RWPE2 (cell line): Measurements from ENCODE around the gene CSAD.

Experiments
- ATAC-seq: fragments of 200-7000 bp; cut with Tn5 transposase; 3 replicates; pipeline ENCODE4 v1.9.1; 2021; ENCODE audit warnings: low read depth
- DNase-seq: peaks from one replicate; pipeline ENCODE4 v3.0.0-alpha.2; 2020; ENCODE audit warnings: low spot score
- H3K27ac ChIP-seq: fragments of 450-650 bp; 2 replicates; pipeline ENCODE4 v1.5.1; 2017; ENCODE audit warnings: mild to moderate bottlenecking; ENCODE audit not compliant: poor library complexity, severe bottlenecking
- H3K27me3 ChIP-seq: fragments of 250-450 bp; sonication (Bioruptor Pico); 2 replicates; pipeline ENCODE4 v1.5.1; 2021; ENCODE audit warnings: mild to moderate bottlenecking, moderate library complexity; ENCODE audit not compliant: insufficient read depth, poor library complexity, severe bottlenecking
- H3K36me3 ChIP-seq: fragments of 250-450 bp; sonication (Bioruptor Pico); 2 replicates; pipeline ENCODE4 v1.5.1; 2020; ENCODE audit warnings: low read depth, mild to moderate bottlenecking, moderate library complexity
- H3K4me1 ChIP-seq: fragments of 250-450 bp; sonication (Bioruptor Pico); 2 replicates; pipeline ENCODE4 v1.5.1; 2021; ENCODE audit warnings: mild to moderate bottlenecking, moderate library complexity; ENCODE audit not compliant: insufficient read depth, poor library complexity, severe bottlenecking
- H3K4me3 ChIP-seq: fragments of 250-450 bp; sonication (Bioruptor Pico); 2 replicates; pipeline ENCODE4 v1.5.1; 2021; ENCODE audit warnings: mild to moderate bottlenecking, moderate library complexity; ENCODE audit not compliant: severe bottlenecking
- H3K9me3 ChIP-seq: fragments of 250-450 bp; sonication (Bioruptor Pico); 2 replicates; pipeline ENCODE4 v1.5.1; 2021; ENCODE audit warnings: mild to moderate bottlenecking, moderate library complexity; ENCODE audit not compliant: severe bottlenecking
- CTCF ChIP-seq: fragments of 450-650 bp; IDR thresholded peaks from one replicate; pipeline ENCODE4 v1.5.1; 2017; ENCODE audit warnings: mild to moderate bottlenecking, moderate library complexity; ENCODE audit not compliant: poor library complexity, severe bottlenecking

CSAD gene

GRCh38 chr12:53211476-53212381 is 31.0 kb upstream of the CSAD start:
- DNase-seq, result no peak
- no peak for ATAC-seq
- H3K36me3 ChIP-seq, result peaks cover 45% of the 10 kb centered on the region
- H3K27me3 ChIP-seq, result no peaks in the 10 kb centered on the region
- peaks cover 3% of the 10 kb centered on the region for H3K4me1 ChIP-seq
- H3K9me3 ChIP-seq, result no peaks in the 10 kb centered on the region
- peak; percentile 26 for TF ChIP-seq CTCF
- no peak overlapping the region for H3K4me3 ChIP-seq
- H3K27ac ChIP-seq, result no peak overlapping the region

- no peak for ATAC-seq
- Histone ChIP-seq H3K36me3 (peaks cover 45% of the 10 kb centered on the region), H3K4me1 (no peaks in the 10 kb centered on the region), H3K27ac (no peak overlapping the region), H3K27me3 (no peaks in the 10 kb centered on the region), H3K4me3 (no peak overlapping the region), H3K9me3 (no peaks in the 10 kb centered on the region)
- DNase-seq, result no peak
- no peak for TF ChIP-seq CTCF
Measured at GRCh38 chr12:53210843-53211242, 30.1 kb upstream of the CSAD start.

GRCh38 chr12:53208877-53209463 is 28.2 kb upstream of the CSAD start:
- DNase-seq, result no peak
- no peak for ATAC-seq
- H3K27me3 ChIP-seq, result no peaks in the 10 kb centered on the region
- TF ChIP-seq CTCF, result no peak
- H3K9me3 ChIP-seq, result no peaks in the 10 kb centered on the region
- H3K4me3 ChIP-seq, result no peak overlapping the region
- peaks cover 39% of the 10 kb centered on the region for H3K36me3 ChIP-seq
- no peaks in the 10 kb centered on the region for H3K4me1 ChIP-seq
- H3K27ac ChIP-seq, result no peak overlapping the region

- Histone ChIP-seq H3K4me3 (no peak overlapping the region), H3K27ac (no peak overlapping the region)
- ATAC-seq, result no peak
Measured at GRCh38 chr12:53208435-53208834, 27.7 kb upstream of the CSAD start.

More at GRCh38 chr12:53208435-53208834, 27.7 kb upstream of the CSAD start:
- H3K9me3 ChIP-seq, result no peaks in the 10 kb centered on the region
- peaks cover 34% of the 10 kb centered on the region for H3K36me3 ChIP-seq
- no peaks in the 10 kb centered on the region for H3K27me3 ChIP-seq
- TF ChIP-seq CTCF, result no peak
- no peaks in the 10 kb centered on the region for H3K4me1 ChIP-seq
- no peak for DNase-seq
